A549 (cell line): ENCODE measurements around the gene CD1B.

Experiments used
- MYC ChIP-seq: IDR thresholded peaks from 2 replicates; pipeline ENCODE4 v1.6.1; 2012; ENCODE audit warnings: mild to moderate bottlenecking, inconsistent platforms, low read length, improper control_type of control experiment, borderline replicate concordance
- TF ChIP-seq, protein P1 (sequence below): fragments of >200 bp; sonication (Bioruptor Twin); formaldehyde crosslinking; IDR thresholded peaks from 3 replicates; pipeline ENCODE4 v1.5.1; 2016

GRCh38 chr1:158310623-158311022 lies 20.7 kb downstream of the CD1B start:
- TF ChIP-seq MYC, result no peak
- TF ChIP-seq, protein P1, sequence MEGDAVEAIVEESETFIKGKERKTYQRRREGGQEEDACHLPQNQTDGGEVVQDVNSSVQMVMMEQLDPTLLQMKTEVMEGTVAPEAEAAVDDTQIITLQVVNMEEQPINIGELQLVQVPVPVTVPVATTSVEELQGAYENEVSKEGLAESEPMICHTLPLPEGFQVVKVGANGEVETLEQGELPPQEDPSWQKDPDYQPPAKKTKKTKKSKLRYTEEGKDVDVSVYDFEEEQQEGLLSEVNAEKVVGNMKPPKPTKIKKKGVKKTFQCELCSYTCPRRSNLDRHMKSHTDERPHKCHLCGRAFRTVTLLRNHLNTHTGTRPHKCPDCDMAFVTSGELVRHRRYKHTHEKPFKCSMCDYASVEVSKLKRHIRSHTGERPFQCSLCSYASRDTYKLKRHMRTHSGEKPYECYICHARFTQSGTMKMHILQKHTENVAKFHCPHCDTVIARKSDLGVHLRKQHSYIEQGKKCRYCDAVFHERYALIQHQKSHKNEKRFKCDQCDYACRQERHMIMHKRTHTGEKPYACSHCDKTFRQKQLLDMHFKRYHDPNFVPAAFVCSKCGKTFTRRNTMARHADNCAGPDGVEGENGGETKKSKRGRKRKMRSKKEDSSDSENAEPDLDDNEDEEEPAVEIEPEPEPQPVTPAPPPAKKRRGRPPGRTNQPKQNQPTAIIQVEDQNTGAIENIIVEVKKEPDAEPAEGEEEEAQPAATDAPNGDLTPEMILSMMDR, result no peak
